Retinal pigment epithelial cell (primary cell): ENCODE results near the gene AP5Z1.

ENCODE experiments used
- DNase-seq: peaks from one replicate; pipeline ENCODE4 v3.0.0-alpha.2; 2010; ENCODE audit warnings: low read depth
- H3K4me3 ChIP-seq: 2 replicates; pipeline ENCODE4 v1.5.1; 2011; ENCODE audit warnings: mild to moderate bottlenecking, low read length, control low read depth, moderate library complexity
- TF ChIP-seq, protein P1 (sequence below): conservative IDR thresholded peaks from 2 replicates; pipeline ENCODE4 v1.5.1; 2011; ENCODE audit warnings: low read depth, low read length, control low read depth, inconsistent platforms

The AP5Z1 gene

GRCh38 chr7:4772306-4772705 is 3.1 kb upstream of the AP5Z1 start:
- DNase-seq: no peak
- H3K4me3 ChIP-seq: no peak overlapping the region
- TF ChIP-seq, protein P1, sequence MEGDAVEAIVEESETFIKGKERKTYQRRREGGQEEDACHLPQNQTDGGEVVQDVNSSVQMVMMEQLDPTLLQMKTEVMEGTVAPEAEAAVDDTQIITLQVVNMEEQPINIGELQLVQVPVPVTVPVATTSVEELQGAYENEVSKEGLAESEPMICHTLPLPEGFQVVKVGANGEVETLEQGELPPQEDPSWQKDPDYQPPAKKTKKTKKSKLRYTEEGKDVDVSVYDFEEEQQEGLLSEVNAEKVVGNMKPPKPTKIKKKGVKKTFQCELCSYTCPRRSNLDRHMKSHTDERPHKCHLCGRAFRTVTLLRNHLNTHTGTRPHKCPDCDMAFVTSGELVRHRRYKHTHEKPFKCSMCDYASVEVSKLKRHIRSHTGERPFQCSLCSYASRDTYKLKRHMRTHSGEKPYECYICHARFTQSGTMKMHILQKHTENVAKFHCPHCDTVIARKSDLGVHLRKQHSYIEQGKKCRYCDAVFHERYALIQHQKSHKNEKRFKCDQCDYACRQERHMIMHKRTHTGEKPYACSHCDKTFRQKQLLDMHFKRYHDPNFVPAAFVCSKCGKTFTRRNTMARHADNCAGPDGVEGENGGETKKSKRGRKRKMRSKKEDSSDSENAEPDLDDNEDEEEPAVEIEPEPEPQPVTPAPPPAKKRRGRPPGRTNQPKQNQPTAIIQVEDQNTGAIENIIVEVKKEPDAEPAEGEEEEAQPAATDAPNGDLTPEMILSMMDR: no peak

DNA sequence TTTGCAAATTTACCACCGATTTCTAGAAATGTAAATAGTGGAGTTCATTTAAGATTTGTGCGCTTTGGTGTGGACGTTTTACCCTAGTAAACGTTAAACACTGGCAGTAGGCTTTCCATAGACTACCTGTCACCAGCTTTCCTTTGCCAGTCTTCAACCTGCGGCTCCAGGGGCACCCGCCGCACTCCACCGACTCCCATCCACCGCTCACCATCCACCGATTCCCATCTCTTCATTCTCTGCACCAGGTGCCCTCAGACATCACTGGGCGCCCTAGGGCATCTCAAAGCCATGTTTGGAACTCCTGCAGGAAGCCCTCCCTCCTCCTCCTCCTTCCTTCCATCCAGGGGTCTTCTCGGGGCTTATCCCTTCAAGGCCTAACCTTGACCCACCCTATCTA is 1.4 kb upstream of the AP5Z1 start:
- DNase-seq: no peak
- TF ChIP-seq, protein P1: no peak

DNA sequence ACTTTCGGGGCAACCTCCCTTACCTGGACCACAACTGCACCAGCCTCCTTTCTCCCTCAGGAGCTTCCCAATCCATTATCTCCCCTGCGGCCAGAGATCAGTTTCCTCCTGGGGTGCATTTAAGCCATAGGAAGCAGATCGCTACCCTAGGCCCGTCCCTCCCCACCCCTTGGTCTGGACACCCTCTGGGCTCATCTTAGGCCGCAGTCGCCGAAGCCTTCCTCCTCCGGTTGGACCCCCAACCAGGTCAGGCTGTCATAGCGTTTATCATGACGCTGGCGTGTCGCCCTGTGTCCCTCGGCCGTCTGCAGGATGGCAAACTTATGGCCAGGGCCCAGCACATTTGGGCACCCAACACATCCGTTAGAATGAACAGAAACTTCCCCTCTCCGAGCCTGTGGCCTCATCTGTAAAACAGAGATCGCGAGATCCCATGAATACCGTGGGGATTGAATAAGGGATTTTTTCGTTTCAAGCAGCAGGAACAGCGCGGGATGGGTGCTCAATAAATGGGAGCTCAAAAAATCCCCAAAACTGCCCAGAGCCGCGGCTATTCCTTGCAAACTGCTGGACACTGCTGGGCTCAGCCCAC is 669 bp upstream of the AP5Z1 start:
- TF ChIP-seq, protein P1: no peak
- peak overlapping the region; percentile 93 for H3K4me3 ChIP-seq
- DNase-seq: peak; percentile 22

More for the DNA sequence above, 1.4 kb upstream of the AP5Z1 start:
- no peak overlapping the region for H3K4me3 ChIP-seq

GRCh38 chr7:4775848-4776623 is 613 bp downstream of the AP5Z1 start:
- H3K4me3 ChIP-seq: peak overlapping the region; percentile 93
- peak; percentile 17 for DNase-seq
- TF ChIP-seq, protein P1: no peak

DNA sequence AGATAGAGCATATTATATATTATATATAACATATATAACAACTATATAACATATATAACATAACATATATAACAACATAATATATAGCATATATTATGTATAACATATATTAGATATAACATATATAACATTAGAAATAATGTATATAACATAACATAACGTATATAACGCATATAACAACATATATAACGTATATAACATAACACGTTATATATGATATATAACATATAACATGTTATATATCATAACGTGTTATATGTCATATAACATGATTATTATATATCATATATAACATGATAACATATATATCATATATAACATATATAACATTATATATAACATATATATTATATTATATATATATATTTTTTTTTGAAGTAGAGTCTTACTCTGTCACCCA is 3.7 kb downstream of the AP5Z1 start:
- H3K4me3 ChIP-seq: no peak overlapping the region
- TF ChIP-seq, protein P1: no peak
- no peak for DNase-seq

GRCh38 chr7:4781366-4782069 is 6.1 kb downstream of the AP5Z1 start:
- TF ChIP-seq, protein P1: no peak
- DNase-seq: no peak
- H3K4me3 ChIP-seq: no peak overlapping the region
